SK-N-MC (cell line): ENCODE results near the gene EXOC1.

ENCODE experiments used
- EZH2 ChIP-seq: fragments of 200-600 bp; sonication (generic); IDR thresholded peaks from one replicate; pipeline ENCODE4 v1.6.1; 2017; ENCODE audit warnings: antibody characterized with exemption
- FOXP2 ChIP-seq: optimal IDR thresholded peaks from 2 replicates; pipeline ENCODE3; 2011; ENCODE audit warnings: mild to moderate bottlenecking, moderate library complexity; ENCODE audit not compliant: insufficient read depth; ENCODE audit errors: extremely low read length, control extremely low read depth
- POLR2AphosphoS5 ChIP-seq: IDR thresholded peaks from 2 replicates; pipeline ENCODE4 v1.6.1; 2012; ENCODE audit warnings: mild to moderate bottlenecking, low read depth, low read length, borderline replicate concordance

GRCh38 chr4:55840956-55841355 lies 12.5 kb upstream of the EXOC1 start:
- TF ChIP-seq FOXP2 = no peak
- no peak for TF ChIP-seq EZH2
- TF ChIP-seq POLR2AphosphoS5 = no peak
